Fibroblast of mammary gland (primary cell): ENCODE measurements around the gene HS3ST4.

Experiments
- DNase-seq: peaks from one replicate; pipeline ENCODE4 v3.0.0-alpha.2; 2010; ENCODE audit warnings: low read depth
- H3K4me3 ChIP-seq: 2 replicates; pipeline ENCODE4 v1.5.1; 2011; ENCODE audit warnings: low read depth, mild to moderate bottlenecking, low read length, moderate library complexity; ENCODE audit not compliant: control insufficient read depth
- CTCF ChIP-seq: conservative IDR thresholded peaks from 2 replicates; pipeline ENCODE4 v1.5.1; 2011; ENCODE audit warnings: low read depth, low read length, inconsistent platforms; ENCODE audit not compliant: control insufficient read depth, insufficient read depth

The HS3ST4 gene

DNA sequence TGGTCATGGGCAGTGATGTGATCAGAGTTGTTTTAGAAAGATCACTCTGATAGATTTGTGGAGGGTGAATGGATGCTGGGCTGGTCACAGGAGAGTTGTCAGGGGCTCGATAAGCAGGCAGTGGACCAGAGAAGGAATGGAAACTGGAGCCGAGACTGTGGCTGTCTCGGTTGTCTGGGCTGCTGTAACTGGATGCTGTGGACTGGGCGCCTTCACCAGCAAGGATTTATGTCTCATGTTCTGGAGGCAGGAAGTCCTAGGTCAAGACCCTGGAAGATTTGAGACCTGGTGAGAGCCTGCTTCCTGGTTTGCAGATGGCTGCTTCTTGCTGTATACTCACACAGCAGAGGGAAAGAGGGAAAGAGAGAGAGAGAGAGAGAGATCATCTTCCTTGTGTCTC, 203.6 kb downstream of the HS3ST4 start:
- no peak overlapping the region for H3K4me3 ChIP-seq
- TF ChIP-seq CTCF, result no peak
- DNase-seq, result no peak

DNA sequence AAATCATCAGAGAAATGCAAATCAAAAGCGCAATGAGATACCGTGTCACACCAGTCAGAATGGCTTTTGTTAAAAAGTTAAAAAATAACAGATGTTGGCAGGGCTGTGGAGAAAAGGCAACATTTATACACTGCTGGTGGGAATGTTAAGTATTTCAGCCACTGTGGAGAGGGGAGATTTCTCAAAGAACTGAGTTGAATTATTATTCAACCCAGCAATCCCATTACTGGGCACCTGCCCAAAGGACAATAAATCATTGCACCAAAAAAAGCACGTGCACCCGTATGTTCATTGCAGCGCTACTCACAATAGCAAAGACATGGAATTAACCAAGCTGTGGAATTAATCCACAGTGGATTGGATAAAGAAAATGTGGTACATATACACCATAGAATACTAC, 204.7 kb downstream of the HS3ST4 start:
- TF ChIP-seq CTCF, result no peak
- no peak for DNase-seq
- H3K4me3 ChIP-seq, result no peak overlapping the region

DNA sequence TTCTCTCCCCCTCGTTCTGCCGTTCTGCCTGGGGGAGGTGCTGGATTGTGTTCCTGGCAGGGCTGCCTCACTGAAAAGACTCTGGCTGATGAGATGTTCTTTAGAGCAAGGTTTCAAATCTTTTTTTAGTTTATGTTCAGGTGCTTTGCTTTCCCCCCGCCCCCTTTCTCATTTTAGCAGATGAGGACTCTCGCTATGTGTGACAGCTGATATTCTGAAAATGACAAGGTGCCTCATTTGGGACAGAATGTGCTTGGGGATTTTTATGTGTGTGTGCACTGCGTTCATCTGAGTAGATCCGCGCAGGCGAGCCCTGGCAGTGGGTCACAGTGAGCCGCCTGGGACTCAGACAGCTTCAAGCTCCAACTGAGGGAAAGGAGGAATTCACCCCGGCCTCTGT, 205.9 kb downstream of the HS3ST4 start:
- DNase-seq, result no peak
- TF ChIP-seq CTCF, result no peak
- H3K4me3 ChIP-seq, result no peak overlapping the region

- TF ChIP-seq CTCF, result no peak
- DNase-seq, result no peak
- no peak overlapping the region for H3K4me3 ChIP-seq
Measured at GRCh38 chr16:25905810-25906209, 214.1 kb downstream of the HS3ST4 start.

DNA sequence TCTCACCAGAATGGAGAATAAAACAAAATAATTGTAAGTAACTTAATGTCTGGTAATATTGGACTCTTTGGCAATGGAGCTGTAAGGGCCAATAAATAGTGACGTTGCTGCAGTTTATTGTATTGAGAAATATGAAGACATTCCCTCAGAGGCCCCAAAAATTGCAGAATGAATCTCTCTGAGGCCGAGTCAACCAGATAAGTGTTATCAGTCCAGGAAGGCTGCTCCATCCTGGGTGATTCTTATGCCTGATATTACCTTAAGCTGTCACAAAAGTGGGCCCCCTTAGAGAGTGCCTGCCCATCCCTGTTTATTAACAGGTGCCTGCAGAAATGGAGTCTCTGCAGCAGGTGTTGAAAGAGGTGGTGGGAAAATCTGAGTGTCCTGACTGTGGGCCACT, 219.2 kb downstream of the HS3ST4 start:
- DNase-seq, result no peak
- TF ChIP-seq CTCF, result no peak
- no peak overlapping the region for H3K4me3 ChIP-seq

DNA sequence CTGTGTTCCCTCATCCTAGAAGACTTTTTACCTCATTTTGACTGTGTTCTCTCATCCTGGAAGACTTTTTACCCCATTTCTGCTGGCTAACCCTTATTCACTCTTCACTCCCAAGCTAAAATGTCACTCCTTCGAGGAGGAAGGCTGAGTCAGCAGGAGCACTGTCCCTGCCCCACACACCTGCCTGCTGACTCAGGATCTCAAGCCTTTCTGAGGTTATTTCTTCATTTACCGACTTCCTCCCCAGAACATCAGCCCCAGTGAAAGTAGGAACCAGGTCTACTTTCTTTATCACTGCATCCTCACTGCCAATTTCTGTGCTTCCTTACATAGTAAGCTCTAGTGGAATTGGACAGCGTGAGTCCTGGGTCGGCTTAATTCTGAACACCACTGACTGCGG, 220.6 kb downstream of the HS3ST4 start:
- DNase-seq, result no peak
- no peak for TF ChIP-seq CTCF
- H3K4me3 ChIP-seq, result no peak overlapping the region

DNA sequence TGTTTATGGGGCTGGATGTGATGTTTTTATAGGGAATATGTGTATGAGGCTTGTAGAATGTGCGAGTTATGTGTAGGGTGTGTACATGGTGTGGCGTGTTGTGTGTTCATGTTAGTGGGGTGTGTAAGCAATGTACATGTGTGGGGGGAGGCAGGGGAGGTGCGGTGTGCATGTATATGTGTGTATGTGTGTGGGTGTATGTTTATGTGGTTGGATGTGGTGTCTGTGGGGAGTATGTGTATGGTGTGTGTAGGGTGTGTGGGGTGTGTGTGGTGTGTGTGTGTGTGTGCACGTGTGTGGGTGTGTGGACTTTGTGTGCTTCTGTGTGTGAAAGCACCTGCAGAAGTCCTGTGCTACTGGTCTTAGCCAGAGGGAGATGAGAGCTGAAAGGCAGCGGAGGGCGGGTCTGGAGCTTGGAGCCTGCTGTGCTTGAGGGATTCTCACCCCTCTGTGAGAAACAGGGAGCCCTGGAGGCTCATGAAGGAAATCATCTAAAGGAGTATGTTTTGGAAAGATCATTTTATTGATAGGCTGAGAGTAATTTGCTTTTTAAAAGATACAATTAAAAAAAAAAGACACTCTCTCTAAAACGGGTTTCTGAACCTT, 222.7 kb downstream of the HS3ST4 start:
- DNase-seq, result no peak
- TF ChIP-seq CTCF, result no peak

More for the DNA sequence above, 222.7 kb downstream of the HS3ST4 start:
- H3K4me3 ChIP-seq, result no peak overlapping the region
